ENCODE measurements around the gene SLC4A1AP. TPM values are rescaled to one million over a fixed set of nuclear protein-coding genes. Genes with fewer than 3 reads are reported as not detected.

The SLC4A1AP gene
- total and polyA plus RNA-seq, 4 donors = 7.2 to 12.3 (median 9.5) TPM

- H3K36me3 ChIP-seq (ENCODE audit: control insufficient read depth in 4 of 4, insufficient read depth in 3 of 4, low read depth in 1 of 4, low read length in 3 of 4) = no peaks in the 10 kb centered on the region
- peaks cover 13 to 27% (median 24%) of the 10 kb centered on the region in 4 donors for H3K4me1 ChIP-seq (ENCODE audit: control insufficient read depth in 4 of 4, insufficient read depth in 4 of 4, low read length in 3 of 4)
- H3K4me3 ChIP-seq (ENCODE audit: low read depth in 1 of 3, low read length in 3 of 3) = peak overlapping the region in 2 of 3 donors; percentile 50 to 52
- peak overlapping the region; percentile 48 to 79 for H3K9ac ChIP-seq (ENCODE audit: low read depth in 1 of 2, low read length in 2 of 2)
- no peaks in the 10 kb centered on the region for H3K9me3 ChIP-seq (ENCODE audit: control insufficient read depth in 4 of 4, low read length in 3 of 4)
- 8% methylated on average over 51 of the region's 51 CpGs for WGBS
- peak overlapping the region; percentile 92 to 100 for H3K27ac ChIP-seq (ENCODE audit: low read depth in 1 of 2, low read length in 2 of 2)
- H3K27me3 ChIP-seq (ENCODE audit: control insufficient read depth in 4 of 4, insufficient read depth in 4 of 4, low read length in 3 of 4) = no peaks in the 10 kb centered on the region
- TF ChIP-seq CTCF (IDR thresholded peaks at IDR 0.05; ENCODE audit: low read depth, low read length, missing input control) = no peak
- no peak for TF ChIP-seq NR2F2 (IDR thresholded peaks at IDR 0.05)
- TF ChIP-seq MAX (IDR thresholded peaks at IDR 0.05) = no peak
- peak; percentile 82 for TF ChIP-seq REST (IDR thresholded peaks at IDR 0.05)
- TF ChIP-seq EGR1 (IDR thresholded peaks at IDR 0.05; ENCODE audit: low read depth in 2 of 2) = peak; percentile 84 to 90
- no peak for TF ChIP-seq FOXA2 (IDR thresholded peaks at IDR 0.05)
- no peak for TF ChIP-seq FOXA1 (IDR thresholded peaks at IDR 0.05)
- TF ChIP-seq ZBTB33 (IDR thresholded peaks at IDR 0.05) = no peak
- TF ChIP-seq TAF1 (conservative IDR thresholded peaks at IDR 0.05) = no peak
- TF ChIP-seq HNF4A (conservative IDR thresholded peaks at IDR 0.05) = no peak
- peak; percentile 27 to 61 for TF ChIP-seq RXRA (IDR thresholded peaks at IDR 0.05)
- no peak for TF ChIP-seq JUND (IDR thresholded peaks at IDR 0.05)
- peak; percentile 54 for TF ChIP-seq YY1 (IDR thresholded peaks at IDR 0.05)
- no peak for TF ChIP-seq HNF4G (IDR thresholded peaks at IDR 0.05)
- peak in 1 of 2 donors; percentile 27 for TF ChIP-seq RAD21 (IDR thresholded peaks at IDR 0.05)
- TF ChIP-seq, protein P1, sequence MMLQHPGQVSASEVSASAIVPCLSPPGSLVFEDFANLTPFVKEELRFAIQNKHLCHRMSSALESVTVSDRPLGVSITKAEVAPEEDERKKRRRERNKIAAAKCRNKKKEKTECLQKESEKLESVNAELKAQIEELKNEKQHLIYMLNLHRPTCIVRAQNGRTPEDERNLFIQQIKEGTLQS (IDR thresholded peaks at IDR 0.05) = no peak
- peak in 1 of 2 donors; percentile 74 for TF ChIP-seq GABPA (IDR thresholded peaks at IDR 0.05 in 1 of 2, conservative IDR thresholded peaks at IDR 0.05 in 1 of 2)
- peak; percentile 68 for TF ChIP-seq SP1 (IDR thresholded peaks at IDR 0.05)
- peak; percentile 58 for DNase-seq (ENCODE audit: low spot score)
Measured at GRCh38 chr2:27735263-27735904, 71.7 kb downstream of the SLC4A1AP start.
